ENCODE measurements around the gene TRAFD1.
"Not testable (repeated sequence)": the region's sequence is repeated elsewhere in the genome, so short reads cannot be mapped to it uniquely, and the experiment has no call there.

Gene TRAFD1

DNA sequence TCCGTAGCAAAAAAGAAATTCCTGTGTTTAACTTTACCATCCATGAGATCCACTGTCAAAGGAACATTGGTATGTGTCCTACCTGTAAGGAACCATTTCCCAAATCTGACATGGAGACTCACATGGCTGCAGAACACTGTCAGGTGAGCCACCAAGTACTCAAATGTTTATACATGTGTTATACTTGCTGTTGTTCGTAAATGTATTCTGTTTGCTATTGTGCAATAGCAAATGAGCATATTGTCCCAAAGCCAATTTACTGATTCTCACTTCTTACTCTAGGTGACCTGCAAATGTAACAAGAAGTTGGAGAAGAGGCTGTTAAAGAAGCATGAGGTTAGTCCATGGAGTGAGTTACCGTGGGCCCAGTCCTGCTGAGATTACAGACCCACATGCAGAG is 9.4 kb downstream of the TRAFD1 start:
- 0 out of 2 replicates have a peak, but pooled peaks cover 3% of the 10 kb centered on the region for H3K36me3 ChIP-seq (ENCODE audit: control insufficient read depth, insufficient read depth, low read length)
- no CpG with 5 or more reads among the region's 3 CpGs for WGBS (ENCODE audit: insufficient coverage, insufficient read length)
- no peak overlapping the region for H3K4me3 ChIP-seq (ENCODE audit: low read length)
- no peaks in the 10 kb centered on the region for H3K4me1 ChIP-seq (ENCODE audit: control insufficient read depth, insufficient read depth, low read length)
- H3K9me3 ChIP-seq (ENCODE audit: control insufficient read depth, insufficient read depth, low read length) = no peaks in the 10 kb centered on the region
- H3K27ac ChIP-seq (ENCODE audit: low read length) = no peak overlapping the region
- no peak for DNase-seq (ENCODE audit: low read depth, low spot score)
- no peaks in the 10 kb centered on the region for H3K27me3 ChIP-seq (ENCODE audit: control insufficient read depth, insufficient read depth, low read length)

DNA sequence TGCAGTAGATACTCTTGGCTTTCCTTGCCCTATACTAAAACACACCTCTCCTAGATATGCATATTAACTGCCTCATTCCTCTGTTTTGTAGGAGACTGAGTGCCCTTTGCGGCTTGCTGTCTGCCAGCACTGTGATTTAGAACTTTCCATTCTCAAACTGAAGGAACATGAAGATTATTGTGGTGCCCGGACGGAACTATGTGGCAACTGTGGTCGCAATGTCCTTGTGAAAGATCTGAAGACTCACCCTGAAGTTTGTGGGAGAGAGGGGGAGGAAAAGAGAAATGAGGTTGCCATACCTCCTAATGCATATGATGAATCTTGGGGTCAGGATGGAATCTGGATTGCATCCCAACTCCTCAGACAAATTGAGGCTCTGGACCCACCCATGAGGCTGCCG is 15.4 kb downstream of the TRAFD1 start:
- no peaks in the 10 kb centered on the region for H3K9me3 ChIP-seq (ENCODE audit: control insufficient read depth, insufficient read depth, low read length)
- no peaks in the 10 kb centered on the region for H3K27me3 ChIP-seq (ENCODE audit: control insufficient read depth, insufficient read depth, low read length)
- no peak for DNase-seq (ENCODE audit: low read depth, low spot score)
- H3K27ac ChIP-seq (ENCODE audit: low read length) = no peak overlapping the region
- H3K36me3 ChIP-seq (ENCODE audit: control insufficient read depth, insufficient read depth, low read length) = peaks cover 17% of the 10 kb centered on the region; the same call in 1 of the 2 replicates
- no peaks in the 10 kb centered on the region for H3K4me1 ChIP-seq (ENCODE audit: control insufficient read depth, insufficient read depth, low read length)
- H3K4me3 ChIP-seq (ENCODE audit: low read length) = no peak overlapping the region
- no CpG with 5 or more reads among the region's 5 CpGs for WGBS (ENCODE audit: insufficient coverage, insufficient read length)

DNA sequence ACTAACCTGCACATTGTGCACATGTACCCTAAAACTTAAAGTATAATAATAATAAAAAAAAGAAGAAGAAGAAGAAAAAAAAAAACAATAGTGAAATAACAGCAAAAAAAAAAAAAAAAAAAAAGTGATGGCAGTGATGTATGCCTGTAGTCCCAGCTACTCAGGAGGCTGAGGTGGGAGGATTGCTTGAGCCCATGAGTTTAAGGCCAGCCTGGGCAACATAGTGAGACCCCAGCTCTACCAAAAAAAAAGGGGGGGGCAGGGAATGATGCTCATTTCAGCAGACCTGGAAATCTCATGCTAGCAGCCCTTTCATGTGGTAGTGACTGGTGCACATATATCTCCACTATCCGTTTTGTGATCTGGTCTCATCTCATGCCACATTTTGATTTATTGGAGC is 20.8 kb downstream of the TRAFD1 start:
- Histone ChIP-seq H3K27me3 (ENCODE audit: control insufficient read depth, insufficient read depth, low read length) (no peaks in the 10 kb centered on the region), H3K36me3 (ENCODE audit: control insufficient read depth, insufficient read depth, low read length) (peaks cover 25% of the 10 kb centered on the region; the same call in 1 of the 2 replicates), H3K4me3 (ENCODE audit: low read length) (no peak overlapping the region), H3K9me3 (ENCODE audit: control insufficient read depth, insufficient read depth, low read length) (no peaks in the 10 kb centered on the region), H3K4me1 (ENCODE audit: control insufficient read depth, insufficient read depth, low read length) (no peaks in the 10 kb centered on the region), H3K27ac (ENCODE audit: low read length) (no peak overlapping the region)
- no peak for DNase-seq (ENCODE audit: low read depth, low spot score)
- no CpG with 5 or more reads among the region's 1 CpG for WGBS (ENCODE audit: insufficient coverage, insufficient read length)

DNA sequence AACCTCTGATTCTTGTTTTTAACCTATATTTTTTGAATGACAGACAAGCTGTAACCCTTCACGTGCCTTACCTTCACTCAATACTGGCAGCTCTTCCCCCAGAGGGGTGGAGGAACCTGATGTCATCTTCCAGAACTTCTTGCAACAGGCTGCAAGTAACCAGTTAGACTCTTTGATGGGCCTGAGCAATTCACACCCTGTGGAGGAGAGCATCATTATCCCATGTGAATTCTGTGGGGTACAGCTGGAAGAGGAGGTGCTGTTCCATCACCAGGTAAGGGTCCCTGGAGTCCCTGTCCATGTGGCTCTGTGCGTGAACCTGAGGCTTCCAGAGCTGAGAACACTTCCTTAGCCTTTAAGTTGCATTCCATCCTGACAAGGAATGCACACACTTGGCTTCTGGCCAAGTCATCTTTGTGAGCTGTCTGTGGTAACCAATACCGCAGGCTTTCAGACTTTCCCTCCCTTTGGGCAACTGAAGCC is 22.7 kb downstream of the TRAFD1 start:
- H3K4me1 ChIP-seq (ENCODE audit: control insufficient read depth, insufficient read depth, low read length) = no peaks in the 10 kb centered on the region
- no peak overlapping the region for H3K27ac ChIP-seq (ENCODE audit: low read length)
- H3K4me3 ChIP-seq (ENCODE audit: low read length) = no peak overlapping the region
- H3K36me3 ChIP-seq (ENCODE audit: control insufficient read depth, insufficient read depth, low read length) = peaks cover 27% of the 10 kb centered on the region
- no peaks in the 10 kb centered on the region for H3K27me3 ChIP-seq (ENCODE audit: control insufficient read depth, insufficient read depth, low read length)
- H3K9me3 ChIP-seq (ENCODE audit: control insufficient read depth, insufficient read depth, low read length) = no peaks in the 10 kb centered on the region
- no peak for DNase-seq (ENCODE audit: low read depth, low spot score)
- WGBS (ENCODE audit: insufficient coverage, insufficient read length) = no CpG with 5 or more reads among the region's 3 CpGs

DNA sequence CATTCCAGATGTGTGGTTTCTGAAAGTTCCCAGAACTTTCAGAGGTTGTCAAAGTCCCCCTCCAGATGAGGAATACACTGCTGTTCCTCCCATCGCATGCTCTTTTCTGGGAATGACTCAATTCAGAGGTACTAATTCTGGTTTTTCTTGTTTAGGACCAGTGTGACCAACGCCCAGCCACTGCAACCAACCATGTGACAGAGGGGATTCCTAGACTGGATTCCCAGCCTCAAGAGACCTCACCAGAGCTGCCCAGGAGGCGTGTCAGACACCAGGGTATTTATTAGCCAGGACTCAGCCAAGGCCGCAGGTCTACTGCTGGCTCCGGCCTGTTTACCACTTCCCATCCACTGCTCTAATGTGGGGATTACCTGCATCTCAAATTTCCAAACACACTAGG is 24.2 kb downstream of the TRAFD1 start:
- Histone ChIP-seq H3K4me1 (ENCODE audit: control insufficient read depth, insufficient read depth, low read length) (no peaks in the 10 kb centered on the region), H3K36me3 (ENCODE audit: control insufficient read depth, insufficient read depth, low read length) (peaks cover 27% of the 10 kb centered on the region), H3K9me3 (ENCODE audit: control insufficient read depth, insufficient read depth, low read length) (no peaks in the 10 kb centered on the region), H3K27me3 (ENCODE audit: control insufficient read depth, insufficient read depth, low read length) (no peaks in the 10 kb centered on the region), H3K27ac (ENCODE audit: low read length) (no peak overlapping the region), H3K4me3 (ENCODE audit: low read length) (no peak overlapping the region)
- WGBS (ENCODE audit: insufficient coverage, insufficient read length) = no CpG with 5 or more reads among the region's 5 CpGs
- no peak for DNase-seq (ENCODE audit: low read depth, low spot score)

DNA sequence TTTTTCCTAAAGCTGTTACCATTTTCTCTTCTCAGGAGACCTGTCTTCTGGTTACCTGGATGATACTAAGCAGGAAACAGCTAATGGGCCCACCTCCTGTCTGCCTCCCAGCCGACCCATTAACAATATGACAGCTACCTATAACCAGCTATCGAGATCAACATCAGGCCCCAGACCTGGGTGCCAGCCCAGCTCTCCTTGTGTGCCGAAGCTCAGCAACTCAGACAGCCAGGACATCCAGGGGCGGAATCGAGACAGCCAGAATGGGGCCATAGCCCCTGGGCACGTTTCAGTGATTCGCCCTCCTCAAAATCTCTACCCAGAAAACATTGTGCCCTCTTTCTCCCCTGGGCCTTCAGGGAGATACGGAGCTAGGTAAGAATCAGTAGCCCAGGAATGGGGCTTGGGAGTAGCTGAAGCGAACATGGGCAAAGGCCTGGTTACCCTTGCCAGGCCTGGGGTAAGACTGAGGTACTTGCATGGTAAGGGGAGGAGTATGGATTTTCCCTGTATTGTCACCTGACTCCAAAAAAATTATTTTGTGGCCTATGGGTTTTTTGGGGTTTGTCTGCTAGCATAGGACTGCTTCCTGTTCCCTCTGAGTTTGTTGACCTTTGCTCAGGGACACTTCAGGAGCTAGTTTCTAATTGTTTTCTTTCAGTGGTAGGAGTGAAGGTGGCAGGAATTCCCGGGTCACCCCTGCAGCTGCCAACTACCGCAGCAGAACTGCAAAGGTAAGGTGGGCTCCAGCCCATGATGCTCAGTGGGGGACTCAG is 26.6 kb downstream of the TRAFD1 start:
- Histone ChIP-seq H3K4me3 (ENCODE audit: low read length) (no peak overlapping the region), H3K27me3 (ENCODE audit: control insufficient read depth, insufficient read depth, low read length) (no peaks in the 10 kb centered on the region), H3K4me1 (ENCODE audit: control insufficient read depth, insufficient read depth, low read length) (no peaks in the 10 kb centered on the region), H3K36me3 (ENCODE audit: control insufficient read depth, insufficient read depth, low read length) (peaks cover 21% of the 10 kb centered on the region), H3K9me3 (ENCODE audit: control insufficient read depth, insufficient read depth, low read length) (no peaks in the 10 kb centered on the region), H3K27ac (ENCODE audit: low read length) (no peak overlapping the region)
- DNase-seq (ENCODE audit: low read depth, low spot score) = no peak
- WGBS (ENCODE audit: insufficient coverage, insufficient read length) = no CpG with 5 or more reads among the region's 11 CpGs

DNA sequence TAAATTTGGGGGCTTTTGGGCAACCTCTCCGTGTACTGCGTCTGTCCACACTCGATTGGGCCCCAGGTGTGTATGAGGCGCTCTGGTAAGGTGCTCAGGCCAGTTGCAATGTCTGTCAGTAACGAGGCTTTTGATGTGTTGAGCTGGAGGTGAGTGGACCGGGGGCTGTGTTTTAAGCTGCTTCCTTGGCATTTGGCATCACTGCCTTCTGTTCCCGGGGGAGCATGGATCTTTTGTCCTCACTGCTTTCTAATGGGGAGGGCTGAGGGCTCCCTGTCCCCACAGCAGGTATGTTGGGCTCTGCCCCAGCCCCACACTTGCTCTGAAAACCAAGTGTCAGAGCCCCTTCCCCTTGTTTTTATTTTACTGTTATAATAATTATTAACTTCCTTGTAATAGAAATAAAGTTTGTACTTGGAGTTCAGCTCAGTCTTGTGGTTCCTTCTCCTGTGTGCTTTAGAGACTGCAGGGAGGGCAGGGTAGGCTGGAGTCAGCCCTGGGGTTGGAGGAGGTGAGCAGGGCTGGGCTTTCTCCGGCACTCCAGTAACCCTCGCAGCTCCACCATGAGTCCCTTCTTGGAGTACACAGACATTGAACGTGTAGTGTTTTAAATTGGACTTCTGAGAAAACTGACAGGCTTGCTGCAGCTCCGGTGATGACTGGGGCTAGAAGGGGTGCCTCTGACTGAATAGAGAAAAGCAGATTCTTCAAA is 28.0 kb downstream of the TRAFD1 start:
- WGBS (ENCODE audit: insufficient coverage, insufficient read length) = no CpG with 5 or more reads among the region's 11 CpGs
- Histone ChIP-seq H3K4me1 (ENCODE audit: control insufficient read depth, insufficient read depth, low read length) (no peaks in the 10 kb centered on the region), H3K27ac (ENCODE audit: low read length) (no peak overlapping the region), H3K36me3 (ENCODE audit: control insufficient read depth, insufficient read depth, low read length) (peaks cover 17% of the 10 kb centered on the region), H3K9me3 (ENCODE audit: control insufficient read depth, insufficient read depth, low read length) (no peaks in the 10 kb centered on the region), H3K4me3 (ENCODE audit: low read length) (no peak overlapping the region), H3K27me3 (ENCODE audit: control insufficient read depth, insufficient read depth, low read length) (no peaks in the 10 kb centered on the region)
- DNase-seq (ENCODE audit: low read depth, low spot score) = no peak

DNA sequence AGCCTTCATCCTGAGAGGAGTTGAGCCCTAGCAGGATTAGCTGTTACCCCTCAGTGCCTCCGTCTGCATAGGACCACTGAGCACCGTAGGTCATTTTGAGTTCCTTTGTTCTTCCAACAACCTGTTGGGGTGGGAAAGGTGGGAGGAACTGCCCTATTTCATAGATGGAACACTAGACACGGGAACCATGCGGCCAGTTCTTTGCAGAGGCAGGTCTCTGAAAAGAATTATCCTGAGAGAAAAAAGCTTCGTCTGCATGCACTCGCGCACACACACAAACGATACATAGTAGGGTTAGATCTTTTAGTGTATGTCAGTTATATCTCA is 28.5 kb downstream of the TRAFD1 start:
- no peak for DNase-seq (ENCODE audit: low read depth, low spot score)
- Histone ChIP-seq H3K4me1 (ENCODE audit: control insufficient read depth, insufficient read depth, low read length) (no peaks in the 10 kb centered on the region), H3K9me3 (ENCODE audit: control insufficient read depth, insufficient read depth, low read length) (no peaks in the 10 kb centered on the region), H3K27ac (ENCODE audit: low read length) (no peak overlapping the region), H3K36me3 (ENCODE audit: control insufficient read depth, insufficient read depth, low read length) (peaks cover 16% of the 10 kb centered on the region), H3K27me3 (ENCODE audit: control insufficient read depth, insufficient read depth, low read length) (no peaks in the 10 kb centered on the region), H3K4me3 (ENCODE audit: low read length) (no peak overlapping the region)
- no CpG with 5 or more reads among the region's 8 CpGs for WGBS (ENCODE audit: insufficient coverage, insufficient read length)

DNA sequence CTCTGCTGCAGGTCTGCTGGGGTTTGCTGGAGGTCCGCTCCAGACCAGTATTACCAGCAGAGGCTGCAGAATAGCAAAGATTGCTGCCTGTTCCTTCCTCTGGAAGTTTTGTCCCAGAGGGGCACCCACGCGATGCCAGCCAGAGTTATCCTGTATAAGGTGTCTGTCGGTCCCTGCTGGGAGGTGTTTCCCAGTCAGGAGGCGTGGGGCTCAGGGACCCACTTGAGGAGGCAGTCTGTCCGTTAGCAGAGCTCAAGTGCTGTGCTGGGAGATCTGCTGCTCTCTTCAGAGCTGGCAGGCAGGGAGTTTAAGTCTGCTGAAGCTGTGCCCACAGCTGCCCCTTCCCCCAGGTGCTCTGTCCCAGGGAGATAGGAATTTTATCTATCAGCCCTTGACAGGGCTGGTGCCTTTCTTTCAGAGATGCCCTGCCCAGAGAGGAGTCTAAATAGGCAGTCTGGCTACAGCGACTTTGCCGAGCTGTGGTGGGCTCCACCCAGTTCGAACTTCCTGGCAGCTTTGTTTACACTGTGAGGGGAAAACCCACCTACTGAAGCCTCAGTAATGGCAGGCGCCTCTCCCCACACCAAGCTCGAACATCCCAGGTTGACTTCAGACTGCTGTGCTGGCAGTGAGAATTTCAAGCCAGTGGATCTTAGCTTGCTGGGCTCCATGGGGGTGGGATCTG is 33.2 kb downstream of the TRAFD1 start:
- WGBS (ENCODE audit: insufficient coverage, insufficient read length) = no CpG with 5 or more reads among the region's 11 CpGs
- not testable (repeated sequence) for H3K4me3 ChIP-seq (ENCODE audit: low read length); DNase-seq (ENCODE audit: low read depth, low spot score); H3K4me1 ChIP-seq (ENCODE audit: control insufficient read depth, insufficient read depth, low read length); H3K27ac ChIP-seq (ENCODE audit: low read length); H3K9me3 ChIP-seq (ENCODE audit: control insufficient read depth, insufficient read depth, low read length); H3K27me3 ChIP-seq (ENCODE audit: control insufficient read depth, insufficient read depth, low read length)
- H3K36me3 ChIP-seq (ENCODE audit: control insufficient read depth, insufficient read depth, low read length) = peaks cover 12% of the 10 kb centered on the region

DNA sequence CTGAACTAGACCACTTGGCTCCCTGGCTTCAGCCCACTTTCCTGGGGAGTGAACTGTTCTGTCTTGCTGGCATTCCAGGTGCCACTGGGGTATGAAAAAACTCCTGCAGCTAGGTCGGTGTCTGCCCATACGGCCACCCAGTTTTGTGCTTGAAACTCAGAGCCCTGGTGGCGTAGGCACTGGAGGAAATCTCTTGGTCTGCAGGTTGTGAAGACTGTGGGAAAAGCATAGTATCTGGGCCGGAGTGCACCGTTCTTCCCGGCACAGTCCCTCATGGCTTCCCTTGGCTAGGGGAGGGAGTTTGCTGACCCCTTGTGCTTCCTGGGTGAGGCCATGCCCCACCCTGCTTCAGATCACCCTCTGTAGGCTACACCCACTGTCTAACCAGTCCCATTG is 33.8 kb downstream of the TRAFD1 start:
- Histone ChIP-seq H3K27ac (ENCODE audit: low read length) (no peak overlapping the region), H3K4me3 (ENCODE audit: low read length) (no peak overlapping the region), H3K36me3 (ENCODE audit: control insufficient read depth, insufficient read depth, low read length) (peaks cover 11% of the 10 kb centered on the region), H3K27me3 (ENCODE audit: control insufficient read depth, insufficient read depth, low read length) (no peaks in the 10 kb centered on the region), H3K4me1 (ENCODE audit: control insufficient read depth, insufficient read depth, low read length) (no peaks in the 10 kb centered on the region), H3K9me3 (ENCODE audit: control insufficient read depth, insufficient read depth, low read length) (no peaks in the 10 kb centered on the region)
- no CpG with 5 or more reads among the region's 6 CpGs for WGBS (ENCODE audit: insufficient coverage, insufficient read length)
- DNase-seq (ENCODE audit: low read depth, low spot score) = no peak
